ENCODE results near the gene PARD3.

Gene PARD3

DNA sequence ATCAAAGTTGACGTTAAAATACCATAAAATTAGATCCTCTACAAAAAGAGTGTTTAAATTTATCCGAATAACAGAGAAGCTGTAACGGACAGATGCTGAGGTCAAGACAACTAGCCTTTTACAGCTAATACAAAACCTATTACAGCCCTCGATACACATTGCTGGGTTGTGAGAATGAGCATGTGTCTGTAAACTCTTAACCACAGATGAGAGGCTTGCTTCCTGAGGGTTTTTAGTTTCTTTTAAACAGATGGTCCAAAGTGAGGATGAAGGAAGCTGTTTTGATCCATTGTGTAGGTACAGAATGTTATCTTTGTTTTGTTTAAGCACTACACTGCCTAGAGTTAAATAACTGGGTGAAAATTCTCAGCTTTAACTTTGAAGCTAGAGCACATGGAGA is 578.2 kb downstream of the PARD3 start:
- no peak for DNase-seq

DNA sequence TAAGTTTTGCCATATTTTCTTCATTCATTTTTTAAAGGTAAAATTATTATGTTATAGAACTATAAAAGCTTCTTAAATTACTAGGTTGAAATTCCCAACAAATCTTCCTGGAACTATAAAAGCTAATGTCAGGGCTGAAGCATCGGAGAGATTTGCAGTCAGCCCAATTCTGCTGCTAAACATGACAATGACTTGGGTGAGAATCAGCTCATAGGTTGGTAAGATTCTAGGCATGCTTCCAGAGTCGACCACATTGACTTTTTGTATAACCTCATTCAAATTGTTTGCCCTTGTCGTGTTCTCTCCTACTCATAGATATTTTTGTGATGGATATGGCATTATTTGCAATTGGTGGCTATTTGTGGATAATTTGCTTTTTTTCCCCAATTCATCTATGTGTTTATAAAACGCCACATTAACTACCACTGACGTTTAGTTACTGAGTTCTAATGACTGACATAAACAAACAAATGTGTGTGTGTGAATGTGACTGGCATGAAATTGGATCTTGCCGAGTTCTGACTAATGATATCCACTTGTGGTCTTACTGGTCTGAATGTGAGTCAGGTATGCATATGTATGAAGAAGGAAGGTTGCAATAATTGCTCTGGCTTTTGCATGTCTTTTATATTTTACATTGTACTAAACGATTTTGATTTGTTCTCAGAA is 579.8 kb downstream of the PARD3 start:
- DNase-seq: no peak

DNA sequence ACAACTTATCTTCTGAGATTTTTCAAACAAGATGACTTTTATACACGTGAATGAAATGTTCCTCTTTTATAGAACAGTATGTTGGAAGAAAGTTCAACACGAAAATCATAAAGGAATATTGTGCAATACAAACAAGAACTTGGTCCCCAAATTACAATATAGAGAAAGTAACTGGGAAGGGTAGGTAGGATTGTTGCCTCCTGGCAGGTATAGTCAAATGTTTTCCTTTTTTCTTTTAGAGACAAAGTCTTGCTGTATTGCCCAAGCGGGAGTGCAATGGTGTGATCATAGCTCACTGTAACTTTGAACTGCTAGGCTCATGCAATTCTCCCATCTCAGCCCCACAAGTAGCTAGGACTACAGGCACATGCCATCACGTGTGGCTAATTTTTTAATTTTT is 582.6 kb downstream of the PARD3 start:
- no peak for DNase-seq

DNA sequence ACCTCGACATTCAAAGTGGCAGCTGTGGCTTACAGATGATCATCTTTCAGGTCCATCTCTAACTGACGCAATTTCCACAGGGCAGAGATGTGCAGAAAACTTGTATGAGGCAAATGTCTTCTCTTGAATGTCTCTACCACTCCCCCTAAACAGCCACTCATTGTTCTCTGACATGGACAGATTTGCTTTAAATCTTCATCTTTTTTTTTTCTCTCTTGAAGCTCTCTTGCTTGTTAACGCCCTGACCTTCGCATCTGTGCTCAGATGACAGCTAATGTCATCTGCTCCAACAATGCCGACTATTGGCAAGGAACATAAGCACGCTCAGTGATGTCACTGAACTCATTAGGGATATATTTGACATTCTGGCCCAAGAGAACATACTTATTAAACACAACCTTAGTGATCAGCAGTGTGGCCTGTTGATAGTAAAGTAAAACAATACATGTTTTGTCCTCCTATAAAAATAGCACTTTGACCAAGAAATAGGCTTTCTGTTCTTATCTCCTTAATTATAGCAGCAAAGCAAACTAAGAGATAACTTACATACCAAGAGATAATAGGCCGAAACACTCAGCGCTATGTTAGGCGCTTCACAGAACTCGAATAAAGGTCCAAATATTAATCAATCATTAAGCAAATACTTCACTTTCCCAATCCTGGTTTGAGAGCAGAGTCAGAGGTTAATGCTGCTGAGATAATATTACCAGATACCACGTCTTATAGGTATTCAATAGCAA is 583.5 kb downstream of the PARD3 start:
- no peak for DNase-seq

DNA sequence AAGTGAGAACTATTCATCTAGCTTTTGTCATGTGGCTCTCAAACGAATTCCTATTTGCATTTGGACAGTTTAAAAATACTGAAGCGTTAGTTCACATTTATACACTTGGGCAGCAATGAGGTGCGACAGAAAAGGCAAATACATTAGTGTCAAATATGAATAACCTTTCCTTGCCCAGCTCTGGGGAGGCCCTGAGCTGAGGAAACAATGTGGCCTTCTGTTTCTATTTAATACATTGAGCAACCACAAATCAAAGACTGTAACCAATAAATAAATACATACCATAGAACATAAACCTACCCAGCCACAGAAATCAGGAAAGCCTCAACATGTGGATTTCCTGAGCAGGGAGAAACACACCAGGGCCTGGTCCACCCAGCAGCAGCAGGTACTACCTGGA is 585.2 kb downstream of the PARD3 start:
- no peak for DNase-seq

DNA sequence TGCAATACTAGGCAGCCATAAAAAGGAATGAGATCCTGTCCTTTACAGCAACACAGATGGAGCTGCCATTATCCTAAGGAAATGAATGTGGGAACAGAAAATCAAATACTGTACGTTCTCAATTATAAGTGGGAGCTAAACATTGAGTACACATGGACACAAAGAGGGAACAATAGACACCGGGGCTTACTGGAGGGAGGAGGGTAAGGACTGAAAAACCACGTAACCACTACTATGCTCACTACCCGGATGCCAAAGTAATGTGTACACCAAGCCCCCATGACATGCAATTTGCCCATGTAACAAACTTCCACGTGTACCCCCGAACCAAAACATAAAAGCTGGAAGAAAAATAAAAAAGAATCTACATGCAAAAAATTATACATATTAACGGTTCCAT is 587.0 kb downstream of the PARD3 start:
- no peak for DNase-seq

DNA sequence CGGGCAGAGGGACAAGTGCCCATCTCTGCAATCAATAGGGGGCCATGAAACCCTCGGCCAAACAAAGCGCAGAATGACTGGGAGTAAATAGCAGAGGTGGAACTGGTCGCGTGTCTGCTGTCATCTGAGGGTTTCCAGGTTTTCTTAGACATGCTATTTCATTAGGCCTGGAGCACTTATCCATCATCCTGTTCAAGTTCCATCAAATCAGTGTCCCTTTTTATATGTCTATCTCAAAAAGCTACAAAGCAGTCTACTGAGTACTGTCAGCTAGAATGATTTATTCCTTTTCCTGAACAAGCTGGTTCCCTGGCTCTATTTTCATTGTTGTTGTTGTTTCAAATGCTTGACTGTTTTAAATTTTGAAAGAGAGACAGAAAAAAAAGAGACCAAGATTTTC is 590.5 kb downstream of the PARD3 start:
- no peak for DNase-seq

DNA sequence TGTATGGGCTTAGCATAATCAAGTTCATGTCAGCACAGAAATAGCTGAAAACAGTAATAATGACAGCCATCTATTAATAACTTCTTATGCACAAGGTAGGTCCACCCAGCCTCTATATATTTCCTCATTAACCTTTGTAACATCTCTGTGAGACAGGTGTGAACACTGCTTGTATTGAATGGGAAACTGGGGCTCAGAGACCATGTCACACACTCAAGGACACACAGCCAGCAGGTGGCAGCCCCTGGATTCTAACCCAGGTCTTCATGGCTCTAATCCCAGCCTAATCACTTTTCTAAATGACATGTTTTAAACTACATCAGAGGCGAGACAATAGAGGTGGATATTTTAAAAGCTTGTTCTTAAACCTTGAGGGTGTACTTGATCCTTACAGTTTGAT is 591.4 kb downstream of the PARD3 start:
- DNase-seq: no peak

DNA sequence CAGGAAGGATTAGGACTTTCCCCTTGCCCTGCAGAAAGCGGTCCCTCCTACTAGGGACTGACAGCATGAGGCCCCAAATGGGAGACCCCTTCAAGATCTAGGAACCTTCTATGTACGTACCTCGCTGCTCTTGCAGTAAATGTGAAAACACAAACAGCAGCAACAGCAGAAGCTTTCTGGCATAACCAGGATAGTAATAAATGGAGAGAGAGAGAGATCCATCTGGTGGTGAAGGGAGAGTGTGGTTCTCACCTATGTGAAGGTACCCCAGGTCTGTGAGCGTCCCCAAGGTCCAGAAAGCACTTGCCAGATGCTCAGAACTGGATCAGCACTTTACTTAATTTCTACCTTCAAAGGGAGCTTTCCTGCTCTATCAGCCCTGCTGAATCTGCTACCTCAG is 592.7 kb downstream of the PARD3 start:
- DNase-seq: no peak

DNA sequence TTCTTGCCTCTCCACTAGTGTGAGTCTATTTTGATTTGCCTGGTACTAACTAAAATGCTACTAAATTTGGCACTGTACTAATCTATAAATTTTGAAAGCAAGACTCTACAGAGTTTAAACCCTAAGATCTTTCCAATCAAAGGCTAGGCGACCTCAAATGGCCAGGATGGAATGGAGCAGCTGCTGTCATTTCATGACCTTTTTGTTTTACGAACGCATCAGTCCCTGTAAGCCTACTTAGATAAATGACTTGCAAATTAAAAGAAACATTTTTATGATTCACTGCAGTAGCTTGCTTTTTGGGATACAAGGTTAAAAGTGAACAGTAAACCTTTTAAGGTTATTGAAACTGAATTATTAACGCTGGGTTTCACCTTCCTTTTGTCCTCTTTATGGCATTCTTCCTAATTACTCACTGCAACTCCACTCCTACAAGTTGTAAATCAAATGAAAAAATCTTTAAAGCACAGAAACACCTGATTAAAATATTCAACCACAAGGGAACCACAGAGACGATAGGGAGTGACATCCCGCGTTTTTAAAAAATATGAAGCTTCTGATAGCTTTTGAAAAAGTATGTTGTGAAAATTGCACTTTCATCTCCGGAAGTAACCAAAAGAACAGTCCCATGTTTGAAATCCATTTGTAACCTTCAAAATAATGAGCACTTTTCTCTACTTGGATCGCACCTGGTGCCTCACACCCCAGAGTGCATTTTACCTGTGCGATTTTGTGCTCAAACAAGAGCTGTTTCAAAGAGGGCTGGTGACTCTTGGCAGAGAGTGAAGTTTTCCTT is 595.1 kb downstream of the PARD3 start:
- DNase-seq: no peak

DNA sequence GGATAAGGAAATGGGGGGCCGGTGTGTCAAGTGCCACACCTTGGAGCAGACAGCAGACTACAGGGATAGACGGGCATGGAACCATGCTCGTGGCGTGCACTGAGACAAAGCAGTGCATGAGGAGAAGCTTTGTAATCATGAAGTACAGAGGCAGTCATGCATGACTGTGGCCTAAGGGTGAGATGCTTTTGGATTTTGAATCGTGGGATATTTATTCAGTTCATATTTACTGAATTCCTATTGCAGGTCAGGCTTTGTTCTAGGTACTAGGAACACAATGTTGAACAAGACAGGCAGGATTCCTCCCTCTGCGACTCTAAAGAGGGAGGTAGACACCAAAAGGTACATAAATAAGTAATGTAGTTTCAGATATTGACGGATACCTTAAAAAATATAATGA is 597.6 kb downstream of the PARD3 start:
- DNase-seq: no peak

DNA sequence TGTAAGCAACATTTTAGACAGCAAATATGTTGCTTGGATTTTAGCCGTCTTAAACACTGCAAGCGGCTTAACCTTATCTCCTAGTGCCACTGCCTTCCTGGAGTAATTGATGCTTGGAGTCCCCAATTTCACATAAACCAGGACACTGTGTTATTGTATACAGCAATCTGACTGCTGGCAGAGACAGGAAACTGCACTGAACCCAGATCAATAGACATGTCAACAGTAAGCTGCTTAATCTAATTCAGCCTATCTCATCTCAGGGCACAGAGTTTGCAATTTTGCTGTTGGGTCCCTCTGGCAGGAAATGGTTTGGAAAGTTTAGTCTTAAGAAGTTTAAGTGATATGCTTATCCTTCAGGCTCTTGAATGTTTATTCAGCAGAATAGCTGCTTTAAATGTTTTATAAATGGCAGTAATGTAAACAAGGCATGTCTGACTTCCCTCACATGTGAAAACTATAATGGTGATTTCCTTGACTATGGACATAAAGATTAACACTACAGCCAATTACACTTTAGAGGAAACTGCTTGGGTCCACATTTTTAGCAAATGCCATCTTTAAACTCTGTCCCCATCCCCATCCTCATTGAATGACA is 598.6 kb downstream of the PARD3 start:
- DNase-seq: no peak

DNA sequence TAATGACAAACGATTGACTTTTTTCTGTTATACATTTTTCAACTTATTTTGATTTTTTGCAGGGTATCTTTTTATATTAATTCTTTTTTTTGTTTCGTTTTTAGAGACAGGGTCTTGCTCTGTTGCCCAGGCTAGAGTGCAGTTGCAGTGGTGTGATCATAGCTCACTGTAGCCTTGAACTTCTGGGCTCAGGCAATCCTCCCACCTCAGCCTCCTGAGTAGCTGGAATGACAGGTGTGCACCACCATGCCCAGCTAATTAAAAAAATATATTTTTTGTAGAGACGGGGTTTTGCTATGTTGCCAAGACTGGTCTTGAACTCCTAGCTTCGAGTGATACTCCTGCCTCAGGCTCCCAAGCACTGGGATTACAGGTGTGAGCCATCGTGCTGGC is 601.3 kb downstream of the PARD3 start:
- DNase-seq: no peak

DNA sequence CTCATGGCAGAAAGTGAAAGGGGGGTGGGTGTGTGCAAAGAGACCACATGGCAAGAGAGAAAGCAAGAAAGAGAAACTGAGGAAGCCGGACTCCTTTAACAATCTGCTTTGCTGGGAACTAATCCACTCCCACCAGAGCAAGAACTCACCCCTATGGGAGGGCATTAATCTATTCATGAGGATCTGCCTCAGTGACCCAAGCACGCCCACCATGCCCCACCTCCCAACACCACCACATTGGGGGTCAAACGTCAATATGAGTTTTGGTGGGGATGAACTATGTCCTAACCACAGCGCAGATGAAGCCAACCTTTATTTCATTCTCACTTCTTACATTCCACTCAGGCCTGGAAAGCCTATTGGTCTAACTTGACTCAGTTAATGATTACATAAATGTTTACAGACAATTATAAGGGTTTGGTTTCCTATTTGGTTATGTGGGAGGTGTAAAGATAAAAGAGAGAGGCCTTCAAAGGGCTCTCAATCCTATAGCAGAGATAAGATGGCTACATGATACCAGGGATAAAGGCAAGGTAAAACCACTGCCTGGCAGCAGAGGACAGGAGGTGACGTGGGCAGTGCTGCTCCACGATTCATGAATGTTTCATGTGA is 601.8 kb downstream of the PARD3 start:
- no peak for DNase-seq

DNA sequence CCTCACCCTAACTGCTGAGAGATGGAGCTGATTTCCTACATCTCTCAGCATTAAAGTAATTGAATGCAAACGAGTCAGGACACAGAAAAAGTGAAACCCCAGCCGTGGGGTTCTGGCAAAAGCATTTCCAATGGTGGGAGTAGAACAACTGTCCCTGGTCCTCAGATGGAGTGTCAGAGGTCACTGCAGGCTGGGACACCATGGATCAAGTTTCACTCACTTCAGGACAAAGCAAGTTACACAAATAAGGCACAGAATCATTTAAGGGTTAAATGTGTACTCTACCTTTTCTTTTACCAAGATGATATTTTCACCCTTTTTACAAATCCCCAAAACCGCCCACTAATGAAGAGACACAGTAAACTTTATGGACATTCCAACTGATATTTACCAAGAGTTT is 607.8 kb downstream of the PARD3 start:
- DNase-seq: no peak

DNA sequence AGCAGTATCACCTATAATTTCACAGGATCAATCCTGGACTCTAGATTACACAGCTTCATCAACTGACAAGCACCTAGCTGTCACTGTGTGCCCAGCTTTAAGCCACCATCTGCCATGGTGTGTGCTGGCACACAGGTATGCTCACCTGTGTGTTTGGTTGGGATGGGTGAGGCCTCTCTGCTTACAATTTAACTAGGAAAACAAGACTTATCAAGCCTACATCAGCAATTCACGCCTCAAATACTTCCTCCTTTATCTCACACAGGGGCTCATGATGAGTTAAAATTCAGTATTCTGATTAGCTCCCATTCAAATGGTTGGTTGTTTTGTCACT is 608.2 kb downstream of the PARD3 start:
- DNase-seq: no peak

DNA sequence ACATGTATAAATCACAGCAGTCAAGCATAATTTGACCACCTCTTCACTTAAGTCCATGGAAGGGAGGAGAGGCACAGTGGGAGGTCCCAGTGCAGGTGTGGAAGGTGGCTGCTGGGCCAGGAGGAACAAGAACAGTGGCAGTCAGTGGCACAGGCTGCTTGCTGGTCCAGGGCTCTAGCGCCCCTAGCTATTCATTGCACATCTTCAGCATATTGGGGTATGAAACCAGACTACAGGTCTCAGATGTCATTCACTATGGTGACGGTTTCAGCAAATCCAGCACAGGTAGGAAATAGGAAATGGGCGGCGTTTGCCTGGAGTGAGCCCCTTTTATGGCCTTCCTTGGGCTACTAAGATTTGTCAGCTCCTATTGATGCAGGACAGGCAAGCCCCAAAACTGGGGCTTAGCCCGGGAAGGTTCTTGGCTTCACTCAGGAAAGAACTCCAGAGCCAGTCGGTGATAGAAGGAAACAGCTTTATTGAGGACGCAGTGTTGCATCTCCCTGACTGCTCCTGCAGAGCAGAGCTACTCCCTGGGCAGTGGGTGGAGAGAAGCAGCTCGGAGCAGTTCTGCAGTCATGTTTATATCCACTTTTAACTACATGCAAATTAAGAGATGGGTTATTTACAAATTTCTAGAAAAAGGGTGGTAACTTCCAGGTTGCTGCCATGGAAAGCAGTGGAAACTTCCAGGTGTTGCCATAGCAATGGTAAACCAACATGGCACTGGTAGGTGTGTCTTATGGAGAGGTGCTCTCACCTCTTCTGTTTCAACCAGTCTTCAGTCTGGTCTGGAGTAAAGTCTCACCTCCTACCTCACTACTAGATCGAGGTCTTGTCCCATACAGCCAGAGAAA is 608.8 kb downstream of the PARD3 start:
- DNase-seq: no peak

DNA sequence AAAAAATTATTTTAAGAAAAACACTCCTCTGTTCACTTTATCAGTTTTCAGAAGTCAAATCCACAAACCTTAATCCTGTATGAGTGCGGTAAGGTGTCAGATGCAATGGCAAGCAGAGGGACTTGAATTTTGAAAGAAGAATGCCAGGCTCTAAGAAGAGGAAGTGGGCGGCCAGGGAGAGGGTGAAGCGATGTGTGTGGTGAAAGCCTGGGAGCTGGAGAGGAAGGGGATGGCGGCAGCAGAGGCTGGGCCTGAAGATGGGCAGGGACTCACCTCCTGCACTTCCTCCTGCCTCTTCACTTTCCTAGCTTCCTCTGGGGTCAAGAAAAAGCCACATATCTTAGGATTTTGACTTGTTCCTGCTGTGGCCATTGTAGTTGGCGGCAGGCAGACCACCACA is 609.6 kb downstream of the PARD3 start:
- DNase-seq: no peak

DNA sequence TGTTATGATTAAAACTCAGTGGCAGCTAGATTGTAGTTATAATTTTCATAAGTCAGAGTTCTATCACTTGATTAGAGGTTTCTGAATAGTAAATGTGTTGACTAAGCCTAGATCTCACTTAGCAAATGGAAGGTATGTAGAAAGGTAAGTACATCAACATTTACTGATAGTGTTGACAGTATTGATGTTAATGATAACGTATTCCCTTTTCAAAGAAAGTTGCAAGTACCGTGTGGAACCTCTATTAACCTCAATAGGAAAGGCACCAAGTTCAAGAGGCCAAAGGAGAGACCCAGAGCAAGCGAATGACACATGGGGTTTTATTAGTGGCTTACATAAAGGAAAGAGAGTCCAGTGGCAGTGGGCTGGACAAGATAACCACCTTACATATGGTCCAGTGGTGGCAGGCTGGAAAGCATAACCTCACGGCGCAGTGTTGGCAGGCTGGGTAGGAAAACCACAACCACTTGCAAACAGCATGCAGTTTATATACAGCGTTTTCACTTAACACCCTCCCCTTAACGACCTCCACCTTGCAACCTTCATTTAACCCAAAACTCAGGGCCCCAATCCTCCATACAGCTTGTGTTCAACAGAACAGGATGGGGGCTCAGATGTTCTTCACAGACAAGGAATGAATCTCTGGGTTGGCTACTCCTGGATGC is 611.0 kb downstream of the PARD3 start:
- no peak for DNase-seq

DNA sequence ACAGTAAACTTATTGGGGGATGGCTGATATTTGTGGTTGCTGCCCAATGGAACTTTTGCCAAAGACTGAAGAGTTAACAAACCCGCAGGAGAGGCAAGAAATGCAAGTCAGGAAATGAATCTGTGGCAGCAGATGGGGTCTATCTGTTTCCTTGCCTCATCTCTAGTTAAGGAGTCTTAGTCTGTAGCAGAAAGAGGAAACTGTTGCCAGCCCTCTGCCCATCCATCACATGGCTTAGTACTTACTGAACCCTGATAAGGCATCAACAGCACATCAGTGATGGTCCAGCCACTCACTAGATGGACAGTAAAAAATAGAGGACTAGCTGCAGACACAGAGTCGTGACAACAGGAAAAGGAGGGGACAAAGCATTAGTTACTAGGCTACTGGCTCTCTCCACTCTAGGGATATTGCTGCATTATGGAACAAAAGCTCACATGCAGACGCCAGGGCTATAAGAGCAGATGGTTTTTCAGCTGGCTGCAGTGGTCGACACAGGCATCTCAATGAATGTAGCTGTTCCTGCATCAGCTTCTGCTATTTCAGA is 614.7 kb downstream of the PARD3 start:
- no peak for DNase-seq
